Measurements from ENCODE around the gene LHFPL5. TPM values are rescaled to one million over a fixed set of nuclear protein-coding genes. Genes with fewer than 3 reads are reported as not detected.

Gene LHFPL5
- polyA plus RNA-seq, 4 donors, result 0.07 to 0.36 (median 0.08) TPM; not detected in 1

DNA sequence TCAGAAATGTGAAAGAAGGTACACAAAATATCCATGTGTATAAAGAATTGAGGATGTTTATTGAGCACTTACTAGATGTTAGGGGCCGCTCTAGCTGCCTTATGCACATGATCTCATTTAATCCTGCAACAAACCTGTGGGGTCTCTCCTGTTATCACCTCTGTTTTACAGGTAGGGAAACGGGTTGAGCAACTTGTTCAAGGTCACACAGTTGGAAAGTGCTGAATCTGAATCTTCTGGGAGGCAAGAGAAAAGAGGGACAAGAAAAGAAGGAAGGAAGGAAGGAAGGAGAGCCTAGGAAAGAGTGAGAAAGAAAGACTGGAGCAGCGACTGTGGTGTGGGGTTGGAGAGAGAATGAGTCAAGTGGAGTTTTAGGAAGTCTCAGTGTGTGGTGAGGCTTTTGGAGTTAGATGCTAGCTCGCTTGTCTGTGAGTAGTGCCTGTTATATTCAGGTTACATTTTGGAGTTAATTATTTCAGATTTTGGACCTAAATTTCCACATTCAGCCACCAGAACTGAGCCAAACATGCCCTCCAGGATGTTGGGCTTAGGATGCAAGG lies 16.6 kb upstream of the LHFPL5 start:
- no peak for DNase-seq (ENCODE audit: low read depth in 4 of 4, low spot score in 2 of 4)

DNA sequence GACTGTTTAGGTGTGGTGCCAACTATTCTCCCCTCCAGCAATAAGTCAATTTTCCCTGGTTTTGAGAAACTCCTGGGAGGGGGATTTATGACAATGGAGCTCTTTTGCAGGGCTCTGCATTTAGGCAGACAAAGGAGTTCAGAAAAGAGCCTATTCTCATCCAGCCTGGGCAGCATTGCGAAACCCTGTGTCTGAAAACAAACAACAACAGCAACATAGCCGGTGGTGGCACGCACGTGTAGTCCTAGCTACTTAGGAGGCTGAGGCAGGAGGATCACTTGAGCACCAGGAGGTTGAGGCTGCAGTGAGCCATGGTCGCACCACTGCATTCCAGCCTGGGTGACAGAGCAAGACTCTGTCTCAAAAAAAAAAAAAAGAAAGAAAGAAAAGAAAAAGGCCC lies 14.5 kb upstream of the LHFPL5 start:
- no peak for DNase-seq (ENCODE audit: low read depth in 4 of 4, low spot score in 2 of 4)

DNA sequence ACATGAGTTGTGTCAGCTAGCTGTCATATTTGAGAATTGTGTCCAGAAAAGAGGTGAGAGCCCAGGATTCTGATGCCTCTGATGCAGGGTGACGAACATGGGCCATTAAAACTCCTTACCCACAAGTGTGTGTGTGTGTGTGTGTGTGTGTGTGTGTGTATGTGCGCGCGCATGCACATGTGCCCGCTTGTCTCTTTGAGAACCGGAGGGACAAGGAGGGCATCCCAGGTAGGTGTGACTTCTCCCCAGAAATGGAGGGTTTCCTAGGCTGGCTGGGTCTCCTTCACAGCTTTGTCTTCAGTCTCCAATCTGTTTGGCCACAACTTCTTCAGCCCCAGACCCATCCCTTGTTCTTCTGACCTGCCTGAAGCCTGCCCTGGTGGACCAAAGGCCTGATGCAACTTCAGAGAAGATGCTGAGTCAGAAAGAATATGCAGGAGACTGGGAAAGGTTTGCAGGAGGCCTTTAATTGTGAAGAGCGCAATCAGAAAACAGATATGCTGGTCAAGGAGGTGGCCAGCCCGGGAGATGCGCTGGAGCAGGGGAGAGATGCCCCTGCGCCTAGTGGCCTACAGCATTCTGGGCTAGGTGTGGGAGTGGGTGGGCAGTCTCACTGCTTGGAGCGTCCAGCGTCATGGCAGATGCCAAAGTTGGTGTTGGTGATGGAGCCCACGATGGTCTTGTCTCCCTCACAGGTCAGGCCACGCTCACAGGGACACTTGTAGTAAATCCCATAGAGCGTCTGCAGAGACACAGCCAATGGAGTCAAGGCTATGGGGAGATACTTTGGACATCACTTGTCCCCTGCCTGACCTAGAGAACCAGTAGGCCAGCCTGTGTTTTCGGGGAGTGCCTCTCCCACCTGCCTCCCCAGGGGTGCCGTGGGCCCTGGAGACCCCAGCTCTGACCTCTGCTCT lies 10.4 kb upstream of the LHFPL5 start:
- DNase-seq (ENCODE audit: low read depth in 4 of 4, low spot score in 2 of 4), result no peak

DNA sequence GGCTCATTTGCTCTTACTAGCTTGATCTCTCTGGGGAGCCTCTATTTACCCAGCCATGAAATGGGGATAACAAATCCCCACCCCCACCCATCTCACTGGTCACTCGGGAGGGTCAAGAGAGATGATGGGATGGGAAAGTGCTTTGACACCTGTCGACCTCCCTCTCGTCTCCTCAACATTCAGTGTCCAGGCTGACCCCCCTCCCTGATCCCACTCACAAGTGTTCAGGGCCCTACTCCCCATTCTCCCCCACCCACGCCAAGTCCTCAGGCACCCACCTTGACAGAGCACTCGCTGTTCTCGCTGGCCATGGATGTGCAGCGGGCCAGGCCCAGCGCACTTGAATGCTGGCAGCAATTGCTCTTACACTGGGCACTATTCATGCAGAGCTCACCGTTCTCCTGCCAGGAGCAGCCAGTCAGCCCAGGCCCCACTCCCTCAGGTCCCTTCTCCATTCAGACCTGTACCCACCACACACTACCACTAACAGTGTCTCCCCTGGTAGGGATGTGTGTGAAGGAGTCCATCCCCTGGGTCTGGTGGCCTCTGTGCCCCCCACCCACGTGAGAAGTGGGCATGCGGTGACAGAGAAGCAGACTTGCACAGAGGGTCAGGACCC lies 9.6 kb upstream of the LHFPL5 start:
- DNase-seq (ENCODE audit: low read depth in 4 of 4, low spot score in 2 of 4), result no peak

DNA sequence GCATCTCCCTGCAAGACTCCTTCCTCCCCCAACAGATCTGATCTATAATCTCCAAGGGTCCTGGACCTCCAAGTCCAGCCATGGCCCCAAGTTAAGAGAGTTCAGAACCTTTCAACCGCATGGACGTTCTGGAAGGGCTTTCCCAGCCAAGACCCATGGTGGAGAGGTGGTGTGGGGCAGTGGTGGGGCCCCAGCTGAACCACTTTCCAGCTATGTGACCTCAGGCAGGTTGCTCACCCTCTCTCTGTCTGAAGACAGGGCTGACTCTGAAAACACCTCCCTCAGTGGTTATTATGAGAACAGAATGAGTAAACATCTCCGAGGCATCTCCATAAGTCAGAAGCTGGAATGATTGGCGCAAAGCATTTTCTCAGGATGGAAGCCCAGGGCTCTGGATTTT lies 8.9 kb upstream of the LHFPL5 start:
- no peak for DNase-seq (ENCODE audit: low read depth in 4 of 4, low spot score in 2 of 4)

DNA sequence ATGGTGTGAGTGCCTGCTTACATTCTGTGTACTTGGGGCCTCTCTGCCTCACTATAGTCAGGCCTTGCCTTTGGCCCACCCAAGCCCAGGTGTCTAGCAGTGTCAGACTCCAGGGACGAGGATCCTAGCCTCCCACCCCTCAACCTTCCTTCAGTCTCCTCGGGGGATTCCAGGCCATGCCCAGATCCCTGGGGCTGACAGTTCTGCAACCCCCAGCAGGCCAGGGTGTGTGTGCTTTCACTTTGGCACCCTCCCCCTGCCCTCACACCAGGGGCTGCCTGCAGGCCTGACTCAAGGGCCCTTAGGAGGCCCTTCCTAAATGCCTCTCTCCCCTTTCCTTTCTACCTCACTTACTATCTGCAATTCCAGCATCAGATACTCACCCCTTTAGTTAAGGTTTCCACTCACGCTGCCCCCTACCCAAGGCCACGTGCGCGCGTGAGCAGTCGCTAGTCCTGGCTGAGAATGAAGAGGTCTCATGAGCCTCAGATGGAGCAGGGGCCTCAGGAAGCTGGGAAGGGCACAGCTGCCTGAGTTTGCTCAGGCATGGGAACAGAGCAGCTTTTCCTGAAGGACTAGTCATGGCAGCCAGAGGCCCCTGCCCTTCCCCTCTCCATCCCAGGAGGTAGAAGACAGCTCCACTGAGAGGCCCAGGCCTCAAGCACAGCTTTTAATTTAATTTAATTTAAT lies 7.2 kb upstream of the LHFPL5 start:
- no peak for DNase-seq (ENCODE audit: low read depth in 4 of 4, low spot score in 2 of 4)

DNA sequence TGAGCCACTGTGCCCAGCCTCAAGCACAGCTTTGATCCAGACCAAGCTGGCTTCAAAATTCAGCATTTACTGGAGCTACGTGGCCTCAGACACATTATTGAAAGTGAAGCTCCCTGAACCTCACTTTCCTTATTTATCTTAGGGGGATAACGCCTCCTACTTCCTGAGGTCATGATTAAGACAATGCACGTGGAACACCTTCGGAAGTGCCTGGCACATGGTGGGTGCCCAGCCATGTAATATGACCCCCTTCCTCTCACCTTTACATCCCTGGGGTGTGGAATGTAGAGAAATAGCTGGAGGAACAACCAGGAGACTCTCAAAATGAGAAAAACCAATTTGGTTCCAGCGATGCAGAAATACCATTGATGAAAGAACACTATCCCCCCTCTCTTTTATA lies 6.4 kb upstream of the LHFPL5 start:
- no peak for DNase-seq (ENCODE audit: low read depth in 4 of 4, low spot score in 2 of 4)

DNA sequence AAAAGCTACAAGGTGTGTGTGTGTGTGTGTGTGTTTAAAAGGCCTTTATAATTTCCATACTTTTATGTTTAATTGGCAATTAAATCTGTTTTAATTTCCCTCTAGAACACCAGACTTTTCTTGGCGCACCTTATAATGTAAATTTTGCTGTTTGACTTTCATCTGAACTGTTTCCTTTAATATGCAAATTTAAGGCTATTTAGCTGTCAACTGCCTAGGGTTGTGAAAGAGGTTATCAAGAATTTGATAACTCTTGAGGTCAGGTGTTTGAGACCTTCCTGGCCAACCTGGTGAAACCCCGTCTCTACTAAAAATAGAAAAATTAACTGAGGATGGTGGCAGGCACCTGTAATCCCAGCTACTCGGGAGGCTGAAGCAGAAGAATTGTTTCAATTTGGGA lies 4.0 kb upstream of the LHFPL5 start:
- DNase-seq (ENCODE audit: low read depth in 4 of 4, low spot score in 2 of 4), result no peak

DNA sequence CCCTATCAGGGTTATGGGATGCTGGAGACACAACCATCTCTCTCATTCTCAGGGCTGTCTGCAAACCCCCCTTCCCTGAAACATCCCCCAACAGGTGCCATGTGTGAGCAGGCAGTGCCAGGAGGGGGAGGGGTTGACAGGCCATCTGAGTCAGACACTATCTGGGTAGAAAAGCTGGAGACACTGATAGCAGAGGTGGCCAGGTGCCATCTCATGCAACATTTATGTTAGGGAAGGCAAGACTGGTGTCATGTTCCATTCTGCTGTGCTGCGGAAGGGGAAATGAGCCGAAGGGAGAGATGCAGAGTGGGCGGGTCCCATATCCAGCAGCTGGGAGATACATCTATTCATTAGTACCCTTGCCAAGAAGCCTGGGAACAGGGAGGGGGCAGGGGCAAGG lies 3.5 kb downstream of the LHFPL5 start:
- DNase-seq (ENCODE audit: low read depth in 4 of 4, low spot score in 2 of 4), result no peak

DNA sequence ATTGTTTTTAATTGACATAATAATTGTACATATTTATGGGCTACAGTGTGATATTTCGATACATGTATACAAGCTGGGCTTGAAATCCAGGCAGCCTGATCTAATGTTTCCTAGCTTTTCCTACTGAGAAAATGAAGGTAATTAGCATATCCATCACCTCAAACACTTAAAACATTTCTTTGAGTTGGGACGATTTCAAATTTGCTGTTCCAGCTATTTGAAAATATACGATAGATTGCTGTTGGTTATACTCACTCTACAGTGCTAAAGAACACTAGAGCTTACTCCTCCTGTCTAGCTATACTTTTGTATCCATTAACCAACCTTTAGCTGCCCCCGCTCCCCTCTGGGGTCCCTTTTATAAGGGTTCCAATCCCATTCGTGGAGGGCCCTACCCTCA lies 4.7 kb downstream of the LHFPL5 start:
- DNase-seq (ENCODE audit: low read depth in 4 of 4, low spot score in 2 of 4), result no peak

DNA sequence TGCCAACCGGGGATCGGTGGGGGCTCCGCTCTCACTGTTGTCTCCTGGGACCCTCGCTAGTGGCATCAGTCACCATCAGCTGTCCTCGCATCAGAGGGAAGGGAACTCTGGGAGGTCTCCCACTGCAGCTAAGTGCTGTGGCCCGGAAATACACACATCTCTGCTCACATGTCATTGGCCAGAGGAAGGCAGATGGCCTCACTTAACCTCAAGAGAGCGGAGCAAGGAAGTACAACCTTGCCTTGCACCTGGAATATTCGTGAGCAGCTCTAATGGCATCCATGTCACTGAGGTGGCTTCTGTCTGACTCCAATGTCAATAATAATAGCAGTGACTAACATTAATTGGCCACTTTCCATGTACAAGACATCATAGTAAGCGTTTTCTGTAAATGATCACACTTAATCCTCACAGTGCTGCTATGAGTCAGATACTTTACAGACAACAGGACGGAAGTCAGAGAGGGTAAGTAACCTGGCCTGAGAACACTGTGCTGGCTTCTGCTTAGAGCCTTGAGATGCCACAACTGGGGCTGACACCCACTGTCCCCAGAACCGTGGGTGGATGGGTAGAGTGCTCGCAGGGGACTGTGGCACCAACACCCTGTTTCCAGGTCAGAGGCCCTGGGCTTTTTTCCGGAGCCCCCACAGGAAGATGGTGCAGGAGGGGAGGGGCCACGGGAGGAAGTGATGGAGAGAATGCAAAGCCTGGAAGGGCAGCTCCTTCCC lies 6.0 kb downstream of the LHFPL5 start:
- DNase-seq (ENCODE audit: low read depth in 4 of 4, low spot score in 2 of 4), result no peak

DNA sequence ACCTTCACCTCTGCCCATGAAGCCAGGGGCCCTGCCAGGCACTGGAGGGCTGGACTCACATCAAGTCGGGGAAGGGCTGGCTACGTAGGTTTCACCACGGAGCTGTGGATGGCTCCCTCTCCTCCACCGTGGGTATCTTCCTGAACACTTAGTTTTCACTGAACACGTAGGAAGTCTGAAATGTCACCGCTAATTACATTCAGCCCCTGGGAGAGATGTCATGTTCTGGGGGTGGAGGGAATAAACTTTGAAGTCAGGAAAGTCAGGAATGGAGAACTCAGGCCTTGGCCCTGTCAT lies 6.5 kb downstream of the LHFPL5 start:
- no peak for DNase-seq (ENCODE audit: low read depth in 4 of 4, low spot score in 2 of 4)

DNA sequence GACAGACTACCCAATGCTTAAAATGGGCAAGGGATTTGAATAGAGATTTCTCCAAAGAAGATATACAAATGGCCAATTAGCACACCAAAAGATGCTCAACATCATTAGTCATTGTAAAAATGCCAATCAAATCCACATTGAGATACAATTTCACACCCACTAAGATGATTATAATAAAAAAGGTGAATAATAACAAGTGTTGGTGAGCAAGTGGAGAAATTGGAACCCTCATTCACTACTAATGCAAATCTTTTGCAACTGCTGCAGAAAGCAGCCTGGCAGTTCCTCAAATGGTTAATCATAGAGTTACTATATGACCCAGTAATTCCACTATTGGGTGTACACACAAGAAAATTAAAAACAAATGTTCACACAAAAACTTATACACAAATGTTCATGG lies 12.4 kb downstream of the LHFPL5 start:
- no peak for DNase-seq (ENCODE audit: low read depth in 4 of 4, low spot score in 2 of 4)

DNA sequence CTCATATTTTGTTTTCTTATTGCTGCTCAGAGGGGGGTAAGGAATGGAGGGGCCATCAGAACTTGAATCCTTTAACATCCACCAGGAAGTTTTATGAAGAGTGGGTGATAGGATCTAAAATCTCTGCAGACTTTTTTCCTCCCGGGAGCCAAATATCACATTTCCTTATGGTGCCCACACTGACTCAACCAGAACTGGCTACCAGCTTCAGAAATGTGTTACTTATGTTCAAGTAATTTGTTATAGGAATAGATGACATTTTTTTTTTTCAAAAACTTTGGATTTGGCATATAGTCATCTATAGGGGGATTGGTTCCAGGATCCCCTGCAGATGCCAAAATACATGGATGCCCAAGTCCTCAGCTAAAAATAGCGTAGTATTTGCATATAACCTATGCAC lies 18.4 kb downstream of the LHFPL5 start:
- DNase-seq (ENCODE audit: low read depth in 4 of 4, low spot score in 2 of 4), result no peak

DNA sequence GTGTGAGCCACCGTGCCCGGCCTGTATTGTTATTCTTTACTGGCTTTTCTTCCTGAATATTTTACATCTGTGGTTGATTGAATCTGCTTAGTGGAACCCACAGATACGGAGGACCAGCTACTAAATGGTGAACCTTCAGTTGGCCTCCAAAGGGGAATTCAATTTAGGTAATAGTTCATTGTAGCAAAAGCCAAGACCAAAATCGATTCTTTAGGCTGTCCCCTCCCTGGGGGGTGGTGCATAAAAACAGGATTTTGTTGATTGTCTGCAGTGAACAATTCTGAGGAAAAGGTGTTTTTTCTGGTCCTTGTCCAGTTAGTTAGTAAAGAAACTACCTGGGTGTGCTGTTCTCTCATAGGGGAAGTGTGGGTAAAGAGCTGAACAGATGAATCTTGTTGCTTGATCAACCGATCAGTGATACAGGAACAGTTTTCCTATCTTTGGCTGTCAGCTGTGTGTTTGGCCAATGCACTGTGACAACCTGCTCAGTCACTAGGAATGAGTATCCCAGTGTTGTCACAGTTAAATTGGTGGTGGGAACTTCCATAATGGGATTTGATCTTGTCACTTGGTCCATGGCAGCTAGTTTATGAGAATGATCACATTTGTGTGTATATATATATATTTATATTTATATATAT lies 19.5 kb downstream of the LHFPL5 start:
- DNase-seq (ENCODE audit: low read depth in 4 of 4, low spot score in 2 of 4), result no peak

DNA sequence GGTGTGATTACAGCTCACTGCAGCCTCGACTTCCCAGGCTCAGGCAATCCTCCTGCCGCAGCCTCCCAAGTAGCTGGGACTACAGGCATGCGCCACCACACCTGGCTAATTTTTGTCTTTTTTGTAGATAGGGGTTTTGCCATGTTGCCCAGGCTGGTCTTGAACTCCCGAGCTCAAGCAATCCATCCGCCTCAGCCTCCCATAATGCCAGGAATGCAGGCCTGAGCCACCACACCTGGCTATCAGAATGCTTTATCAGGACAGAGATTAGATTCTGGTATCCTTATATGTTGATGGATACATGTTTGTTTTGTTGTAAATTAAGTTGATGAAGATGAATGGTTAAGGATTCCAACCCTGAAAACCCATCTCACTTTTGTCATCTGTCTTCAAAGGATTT lies 24.2 kb downstream of the LHFPL5 start:
- DNase-seq (ENCODE audit: low read depth in 4 of 4, low spot score in 2 of 4), result no peak

DNA sequence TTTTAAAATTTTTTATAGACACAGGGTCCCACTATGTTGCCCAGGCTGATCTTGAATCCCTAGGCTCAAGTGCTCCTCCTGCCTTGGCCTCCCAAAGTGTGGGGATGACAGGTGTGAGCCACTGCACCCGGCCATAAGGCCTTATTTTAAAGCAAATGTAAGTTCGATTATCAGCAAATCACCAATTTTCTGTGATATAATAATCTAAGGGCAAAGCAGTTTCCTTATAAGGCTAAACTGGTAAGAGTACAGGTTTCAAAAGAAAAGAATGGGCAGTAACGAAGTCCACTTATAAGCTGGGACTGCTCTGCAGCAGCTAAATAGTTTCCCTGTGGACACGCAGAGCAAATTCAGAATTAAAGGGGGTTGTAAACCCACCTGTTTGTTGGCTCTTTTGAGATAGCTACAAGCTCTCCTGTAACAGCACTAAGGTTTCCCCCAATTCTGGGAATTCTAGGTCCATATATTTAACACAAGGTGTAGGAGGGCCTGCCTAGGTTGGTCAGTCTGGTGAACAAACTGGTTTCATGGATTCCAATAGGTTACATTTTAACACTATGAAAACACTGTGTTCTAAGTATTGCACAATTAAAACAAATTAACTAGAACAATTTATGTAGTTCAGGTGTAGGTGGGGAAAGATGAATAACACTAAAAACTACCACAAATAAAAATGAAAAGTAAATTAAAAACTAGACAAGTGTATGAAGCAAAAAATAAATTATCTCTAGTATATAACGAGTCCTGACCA lies 26.3 kb downstream of the LHFPL5 start:
- peak in 1 of 4 donors; percentile 2 for DNase-seq (ENCODE audit: low read depth in 4 of 4, low spot score in 2 of 4)

DNA sequence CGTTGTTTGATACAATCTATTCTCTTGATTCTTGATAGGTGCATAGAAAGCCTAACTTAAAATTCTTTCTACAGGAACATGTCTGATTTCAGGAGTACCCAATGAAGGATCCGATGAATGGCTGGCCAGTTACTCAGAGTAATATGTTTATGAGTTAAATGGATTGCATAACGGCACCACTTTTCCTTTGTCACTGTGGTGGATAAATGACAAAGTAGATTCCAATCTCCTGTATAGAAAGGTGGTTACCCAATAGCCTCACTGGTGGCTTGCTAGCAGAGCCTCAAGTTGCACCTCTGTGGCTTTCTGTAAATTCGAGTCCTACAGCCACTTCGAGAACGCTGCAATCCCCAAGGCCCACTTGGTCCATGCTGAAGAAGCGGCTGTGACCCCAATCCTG lies 28.4 kb downstream of the LHFPL5 start:
- no peak for DNase-seq (ENCODE audit: low read depth in 4 of 4, low spot score in 2 of 4)

DNA sequence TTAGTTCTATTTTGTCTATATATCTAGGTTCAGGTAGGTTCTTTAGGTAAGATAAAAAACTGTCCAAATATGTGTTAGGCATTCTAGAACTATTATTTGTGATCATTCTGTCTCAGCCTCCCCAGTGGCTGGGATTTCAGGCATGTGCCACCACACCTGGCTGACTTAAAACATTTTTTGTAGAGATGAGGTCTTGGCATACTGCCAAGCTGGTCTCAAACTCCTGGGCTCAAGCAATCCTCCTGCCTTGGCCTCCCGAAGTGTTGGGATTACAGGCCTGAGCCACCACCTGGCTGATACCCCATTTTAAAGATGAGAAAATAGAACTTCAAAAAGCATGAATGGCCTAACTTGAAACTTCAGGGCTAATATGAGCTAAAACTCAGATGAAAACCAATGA lies 33.9 kb downstream of the LHFPL5 start:
- no peak for DNase-seq (ENCODE audit: low read depth in 4 of 4, low spot score in 2 of 4)

DNA sequence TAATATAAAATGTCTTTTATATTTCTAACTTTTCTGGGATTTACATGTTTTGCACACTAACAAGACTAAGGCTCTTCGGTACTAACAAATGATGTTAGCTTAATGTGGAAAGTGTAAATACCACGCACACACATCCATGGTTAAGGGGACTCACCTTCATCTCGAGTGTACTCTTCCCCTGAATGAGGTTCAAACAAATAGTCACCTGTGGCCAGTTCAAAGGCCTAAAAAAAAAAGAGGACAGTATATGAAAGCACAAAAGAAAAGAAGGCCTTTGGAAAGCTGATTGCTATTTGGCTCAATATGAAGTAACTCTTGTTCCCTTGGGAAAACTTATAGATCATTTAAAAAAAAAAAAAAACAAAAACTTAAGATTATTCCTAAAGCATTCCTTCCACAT lies 37.2 kb downstream of the LHFPL5 start:
- DNase-seq (ENCODE audit: low read depth in 4 of 4, low spot score in 2 of 4), result no peak
